Measurements from ENCODE around the gene RNASE13. TPM values are rescaled to one million over a fixed set of nuclear protein-coding genes. Genes with fewer than 3 reads are reported as not detected.

Gene RNASE13
- total RNA-seq, 1 experiment from 2014 or later = not detected

- CTCF ChIA-PET = interaction anchor here (0.7 to 1.6 kb wide), 8 partner anchors 13 to 153 kb away, joined by 3 to 40 read pairs (median 4); no protein-coding TSS in a partner anchor
- no peak overlapping the region for H3K27ac Mint-ChIP-seq (ENCODE audit: unreplicated experiment)
- intact Hi-C loops (cut with micrococcal nuclease; ENCODE audit: unreplicated experiment) = loop anchor here (1.0 to 2.0 kb wide), 2 partner anchors 24 to 39 kb away; no protein-coding TSS in a partner anchor
- peak; percentile 48 for TF ChIP-seq CTCF (IDR thresholded peaks at IDR 0.05; ENCODE audit: unreplicated experiment)
- peaks cover 52% of the 10 kb centered on the region for H3K27me3 Mint-ChIP-seq (ENCODE audit: unreplicated experiment)
- peak overlapping the region; percentile 97 for H3K4me3 Mint-ChIP-seq (ENCODE audit: low read depth, unreplicated experiment)
- H3K4me1 Mint-ChIP-seq (ENCODE audit: low read depth, unreplicated experiment) = peaks cover 8% of the 10 kb centered on the region
- peak; percentile 60 for DNase-seq
- BruUV-seq (replicated peaks) = no TSS peak
- no peaks in the 10 kb centered on the region for H3K9me3 Mint-ChIP-seq (ENCODE audit: low read depth, unreplicated experiment)
- peaks cover 26% of the 10 kb centered on the region for H3K36me3 Mint-ChIP-seq (ENCODE audit: insufficient read depth, unreplicated experiment)
Measured at GRCh38 chr14:21068521-21069387, 34.1 kb upstream of the RNASE13 start.

DNA sequence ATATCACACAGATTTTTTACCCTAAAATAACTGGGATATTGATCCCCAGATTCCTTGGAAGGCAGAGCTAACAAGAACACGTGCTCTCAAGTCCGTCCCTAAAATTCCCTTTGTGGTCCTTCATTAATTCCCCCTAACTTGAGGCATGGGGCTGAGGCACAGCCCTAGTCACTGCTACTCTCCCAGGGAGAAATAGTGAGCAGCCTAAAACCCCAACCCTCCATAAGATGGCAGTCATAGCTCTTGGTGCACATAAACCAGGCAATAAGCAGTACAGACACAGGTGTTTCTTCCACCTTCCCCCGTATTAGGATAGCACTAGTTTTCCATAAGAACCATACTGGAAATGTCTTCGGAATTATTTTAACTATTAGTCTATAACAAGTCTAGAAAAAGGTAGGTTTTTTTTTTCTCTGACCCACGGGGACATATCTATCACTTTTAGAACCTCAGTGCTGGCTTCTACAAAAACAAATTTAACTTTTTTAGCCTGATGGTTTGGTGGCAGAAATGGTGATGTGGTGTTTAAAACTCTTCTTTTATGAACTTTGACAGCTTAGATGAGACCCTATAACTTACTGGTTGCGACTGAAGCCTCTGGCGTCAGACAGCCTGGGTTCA is 32.4 kb upstream of the RNASE13 start:
- Mint-ChIP-seq H3K27me3 (ENCODE audit: unreplicated experiment) (peaks cover 52% of the 10 kb centered on the region), H3K9me3 (ENCODE audit: low read depth, unreplicated experiment) (no peaks in the 10 kb centered on the region), H3K4me3 (ENCODE audit: low read depth, unreplicated experiment) (no peak overlapping the region), H3K36me3 (ENCODE audit: insufficient read depth, unreplicated experiment) (peaks cover 26% of the 10 kb centered on the region), H3K4me1 (ENCODE audit: low read depth, unreplicated experiment) (peaks cover 8% of the 10 kb centered on the region), H3K27ac (ENCODE audit: unreplicated experiment) (no peak overlapping the region)
- no peak for TF ChIP-seq CTCF (IDR thresholded peaks at IDR 0.05; ENCODE audit: unreplicated experiment)
- BruUV-seq (replicated peaks) = no TSS peak
- CTCF ChIA-PET = interaction anchor here (0.7 to 1.4 kb wide), 5 partner anchors 23 to 52 kb away, joined by 3 to 11 read pairs (median 6); no protein-coding TSS in a partner anchor
- intact Hi-C loops (cut with micrococcal nuclease; ENCODE audit: unreplicated experiment) = no loop called here
- DNase-seq = no peak

GRCh38 chr14:21063479-21063878 is 28.9 kb upstream of the RNASE13 start:
- no peak for TF ChIP-seq CTCF (IDR thresholded peaks at IDR 0.05; ENCODE audit: unreplicated experiment)
- Mint-ChIP-seq H3K27ac (ENCODE audit: unreplicated experiment) (no peak overlapping the region), H3K9me3 (ENCODE audit: low read depth, unreplicated experiment) (no peaks in the 10 kb centered on the region), H3K36me3 (ENCODE audit: insufficient read depth, unreplicated experiment) (no peaks in the 10 kb centered on the region), H3K4me1 (ENCODE audit: low read depth, unreplicated experiment) (no peaks in the 10 kb centered on the region), H3K27me3 (ENCODE audit: unreplicated experiment) (peaks cover 55% of the 10 kb centered on the region), H3K4me3 (ENCODE audit: low read depth, unreplicated experiment) (no peak overlapping the region)
- intact Hi-C loops (cut with micrococcal nuclease; ENCODE audit: unreplicated experiment) = no loop called here
- CTCF ChIA-PET = interaction anchor here (1.7 kb wide), 1 partner anchor 49 kb away, joined by 4 read pairs; no protein-coding TSS in a partner anchor
- no TSS peak for BruUV-seq (replicated peaks)
- no peak for DNase-seq

DNA sequence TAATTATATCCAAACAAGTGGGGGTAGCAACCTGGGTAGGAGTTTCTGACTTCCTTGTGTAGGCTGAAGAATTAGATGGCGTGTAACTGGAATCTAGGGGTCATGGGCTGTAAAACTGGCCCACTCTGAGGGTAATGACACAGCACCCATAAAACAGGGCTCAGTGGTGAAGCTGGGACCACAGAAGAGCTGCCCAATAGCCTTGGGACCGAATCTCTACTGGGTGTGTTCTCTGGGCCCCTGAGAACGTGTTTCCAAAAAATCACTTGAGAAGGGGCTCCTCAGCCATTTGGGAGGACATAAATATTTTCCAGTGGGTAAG is 26.7 kb upstream of the RNASE13 start:
- Mint-ChIP-seq H3K36me3 (ENCODE audit: insufficient read depth, unreplicated experiment) (no peaks in the 10 kb centered on the region), H3K27me3 (ENCODE audit: unreplicated experiment) (peaks cover 33% of the 10 kb centered on the region), H3K27ac (ENCODE audit: unreplicated experiment) (no peak overlapping the region), H3K9me3 (ENCODE audit: low read depth, unreplicated experiment) (no peaks in the 10 kb centered on the region), H3K4me3 (ENCODE audit: low read depth, unreplicated experiment) (no peak overlapping the region), H3K4me1 (ENCODE audit: low read depth, unreplicated experiment) (no peaks in the 10 kb centered on the region)
- no peak for TF ChIP-seq CTCF (IDR thresholded peaks at IDR 0.05; ENCODE audit: unreplicated experiment)
- no TSS peak for BruUV-seq (replicated peaks)
- CTCF ChIA-PET = no interaction called here
- intact Hi-C loops (cut with micrococcal nuclease; ENCODE audit: unreplicated experiment) = no loop called here
- DNase-seq = no peak
